ENCODE results near the gene EFHD2.

GRCh38 chr1:15388201-15388880 is 21.3 kb upstream of the EFHD2 start:
- TF ChIP-seq CTCF (IDR thresholded peaks at IDR 0.05 in 2 of 3, conservative IDR thresholded peaks at IDR 0.05 in 1 of 3; ENCODE audit: borderline replicate concordance in 1 of 3, insufficient read depth in 1 of 3, low read depth in 2 of 3, low read length in 2 of 3) (no peak), ELF1 (IDR thresholded peaks at IDR 0.05; ENCODE audit: borderline replicate concordance, low read depth) (no peak), POLR2AphosphoS5 (IDR thresholded peaks at IDR 0.05; ENCODE audit: low read depth, low read length) (no peak), RAD21 (IDR thresholded peaks at IDR 0.05; ENCODE audit: low read depth) (no peak), SP1 (IDR thresholded peaks at IDR 0.05; ENCODE audit: low read depth) (no peak), EZH2 (IDR thresholded peaks at IDR 0.05) (no peak), SIN3A (IDR thresholded peaks at IDR 0.05; ENCODE audit: low read depth) (no peak), YY1 (IDR thresholded peaks at IDR 0.05; ENCODE audit: extremely low read depth, insufficient replicate concordance, low read depth, low read length) (no peak), ZFX (IDR thresholded peaks at IDR 0.05) (no peak), REST (IDR thresholded peaks at IDR 0.05; ENCODE audit: low read depth) (no peak)

All from HCT116 (cell line).